Fibroblast of the aortic adventitia (primary cell): Measurements from ENCODE around the gene ZMAT3. TPM values are rescaled to one million over a fixed set of nuclear protein-coding genes. Genes with fewer than 3 reads are reported as not detected.

Experiments used
- DNase-seq: peaks from one replicate; pipeline ENCODE4 v3.0.0-alpha.2; 2010; ENCODE audit warnings: low read depth
- H3K4me3 ChIP-seq: 2 replicates; pipeline ENCODE4 v1.5.1; 2011; ENCODE audit warnings: low read depth, mild to moderate bottlenecking, control low read depth, low read length, moderate library complexity
- total RNA-seq: library from RNA; depleted of rRNA; stranded (reverse); fragments of >200 nt; gene quantifications from 2 replicates; pipeline ENCODE4 v1.2.3, GENCODE V29; 2012; ENCODE audit warnings: low replicate concordance
- TF ChIP-seq, protein P1 (sequence below): IDR thresholded peaks from 2 replicates; pipeline ENCODE4 v1.5.1; 2011; ENCODE audit warnings: mild to moderate bottlenecking, low read length, control low read depth, inconsistent platforms; ENCODE audit not compliant: insufficient read depth

ZMAT3 gene
- total RNA-seq, 1 donor = 57.8 TPM

- DNase-seq = no peak
- TF ChIP-seq, protein P1, sequence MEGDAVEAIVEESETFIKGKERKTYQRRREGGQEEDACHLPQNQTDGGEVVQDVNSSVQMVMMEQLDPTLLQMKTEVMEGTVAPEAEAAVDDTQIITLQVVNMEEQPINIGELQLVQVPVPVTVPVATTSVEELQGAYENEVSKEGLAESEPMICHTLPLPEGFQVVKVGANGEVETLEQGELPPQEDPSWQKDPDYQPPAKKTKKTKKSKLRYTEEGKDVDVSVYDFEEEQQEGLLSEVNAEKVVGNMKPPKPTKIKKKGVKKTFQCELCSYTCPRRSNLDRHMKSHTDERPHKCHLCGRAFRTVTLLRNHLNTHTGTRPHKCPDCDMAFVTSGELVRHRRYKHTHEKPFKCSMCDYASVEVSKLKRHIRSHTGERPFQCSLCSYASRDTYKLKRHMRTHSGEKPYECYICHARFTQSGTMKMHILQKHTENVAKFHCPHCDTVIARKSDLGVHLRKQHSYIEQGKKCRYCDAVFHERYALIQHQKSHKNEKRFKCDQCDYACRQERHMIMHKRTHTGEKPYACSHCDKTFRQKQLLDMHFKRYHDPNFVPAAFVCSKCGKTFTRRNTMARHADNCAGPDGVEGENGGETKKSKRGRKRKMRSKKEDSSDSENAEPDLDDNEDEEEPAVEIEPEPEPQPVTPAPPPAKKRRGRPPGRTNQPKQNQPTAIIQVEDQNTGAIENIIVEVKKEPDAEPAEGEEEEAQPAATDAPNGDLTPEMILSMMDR = no peak
- H3K4me3 ChIP-seq = no peak overlapping the region
Observed at GRCh38 chr3:179081885-179082284, 10.3 kb upstream of the ZMAT3 start.

GRCh38 chr3:179079537-179079936 lies 7.9 kb upstream of the ZMAT3 start:
- TF ChIP-seq, protein P1 = no peak
- no peak overlapping the region for H3K4me3 ChIP-seq
- DNase-seq = no peak

DNA sequence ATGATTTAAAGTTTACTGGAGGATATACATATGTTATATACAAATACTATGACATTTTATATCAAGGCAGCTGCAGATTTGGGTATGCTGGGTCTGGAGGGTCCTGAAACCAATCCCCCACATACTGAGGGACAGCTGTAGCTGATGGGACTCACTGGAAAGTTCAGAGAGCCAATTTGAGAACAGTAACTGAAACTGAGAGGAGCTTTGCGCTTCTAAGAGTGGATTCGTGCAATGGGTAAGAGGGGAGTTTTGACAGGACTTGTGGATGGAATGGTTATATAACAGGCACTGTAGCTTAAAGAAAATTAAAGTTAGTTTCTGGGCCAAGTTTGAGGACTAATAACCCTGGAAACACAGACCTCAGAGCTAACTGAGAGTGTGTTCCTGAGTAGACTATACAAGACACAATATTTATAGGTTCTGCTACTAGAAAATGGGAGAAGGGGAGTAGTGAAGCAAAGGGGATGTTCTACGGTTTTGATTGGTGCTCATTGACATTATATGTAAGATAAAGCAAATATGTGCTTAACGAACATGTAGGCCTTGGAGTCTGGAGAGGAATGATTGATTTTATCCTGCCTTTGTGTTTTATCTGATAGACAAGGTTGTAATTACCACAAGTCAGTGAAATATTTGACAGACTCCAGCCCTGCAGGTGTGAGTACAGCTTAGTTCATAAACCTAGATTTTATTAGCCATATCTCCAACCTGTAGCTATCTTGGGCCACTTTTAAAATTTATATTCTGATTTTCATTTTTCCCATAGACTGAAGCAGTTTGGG lies 4.8 kb upstream of the ZMAT3 start:
- TF ChIP-seq, protein P1 = no peak
- H3K4me3 ChIP-seq = no peak overlapping the region
- no peak for DNase-seq

GRCh38 chr3:179074656-179075055 lies 3.0 kb upstream of the ZMAT3 start:
- DNase-seq = no peak
- H3K4me3 ChIP-seq = no peak overlapping the region
- TF ChIP-seq, protein P1 = no peak

DNA sequence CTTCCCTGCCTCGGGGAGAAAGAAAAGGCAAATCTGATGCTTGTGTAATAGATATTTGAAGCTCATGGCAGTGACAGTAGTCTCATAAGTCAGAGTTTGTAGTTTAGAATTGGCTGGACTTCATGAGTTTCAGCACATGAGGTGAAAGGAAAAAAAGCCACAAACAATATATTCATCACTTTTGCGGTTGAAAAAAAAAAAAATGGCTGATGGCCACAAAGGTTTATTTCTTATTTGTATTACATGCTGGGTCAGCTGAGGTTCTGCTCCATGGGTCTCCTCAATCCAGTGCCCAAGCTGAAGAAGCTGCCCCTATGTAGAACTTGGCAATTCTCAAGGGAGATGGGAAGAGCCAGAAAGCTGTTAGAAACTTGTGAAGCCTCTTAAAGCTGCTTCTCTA lies 2.2 kb upstream of the ZMAT3 start:
- TF ChIP-seq, protein P1 = no peak
- H3K4me3 ChIP-seq = no peak overlapping the region
- DNase-seq = no peak

GRCh38 chr3:179072100-179072438 lies 460 bp upstream of the ZMAT3 start:
- TF ChIP-seq, protein P1 = no peak
- DNase-seq = peak; percentile 47
- peak overlapping the region; percentile 93 for H3K4me3 ChIP-seq

DNA sequence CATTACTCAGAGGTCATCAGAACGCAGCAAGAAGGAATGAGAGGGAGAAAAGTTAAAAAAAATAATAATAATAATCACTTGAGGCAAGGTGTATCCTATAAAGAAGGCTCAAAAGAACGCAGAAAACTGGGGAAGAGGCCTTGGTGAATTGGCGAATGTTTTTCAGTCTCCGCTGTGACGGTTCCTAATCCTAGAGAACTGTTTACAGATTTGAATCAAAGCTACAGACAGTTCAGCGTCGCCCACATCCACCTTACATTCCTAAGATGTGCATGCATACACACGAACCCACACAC lies 634 bp downstream of the ZMAT3 start:
- peak overlapping the region; percentile 93 for H3K4me3 ChIP-seq
- TF ChIP-seq, protein P1 = no peak
- DNase-seq = no peak
